ENCODE measurements around the gene HMOX1.

Gene HMOX1

GRCh38 chr22:35378621-35379020 lies 2.3 kb upstream of the HMOX1 start:
- no peaks in the 10 kb centered on the region for H3K9me2 ChIP-seq (replicated peaks; ENCODE audit: control insufficient read depth, low read length)
- no peaks in the 10 kb centered on the region for H3K9me3 ChIP-seq (ENCODE audit: control insufficient read depth, insufficient read depth, low read length)
- H3K4me1 ChIP-seq (ENCODE audit: control insufficient read depth, low read length) = peaks cover 26% of the 10 kb centered on the region
- no peak overlapping the region for H3K4me3 ChIP-seq (ENCODE audit: low read length)
- H3K4me2 ChIP-seq (ENCODE audit: low read length) = no peak overlapping the region
- H3F3A ChIP-seq (ENCODE audit: control insufficient read depth, insufficient read depth) = peaks cover 3% of the 10 kb centered on the region; the same call in 1 of the 2 replicates
- no peaks in the 10 kb centered on the region for H3K36me3 ChIP-seq (ENCODE audit: control insufficient read depth, low read length)
- H3K27ac ChIP-seq (ENCODE audit: low read depth, low read length) = no peak overlapping the region
- no peak for TF ChIP-seq EZH2phosphoT487 (IDR thresholded peaks at IDR 0.05; ENCODE audit: borderline replicate concordance, low read length)
- TF ChIP-seq, protein P1, sequence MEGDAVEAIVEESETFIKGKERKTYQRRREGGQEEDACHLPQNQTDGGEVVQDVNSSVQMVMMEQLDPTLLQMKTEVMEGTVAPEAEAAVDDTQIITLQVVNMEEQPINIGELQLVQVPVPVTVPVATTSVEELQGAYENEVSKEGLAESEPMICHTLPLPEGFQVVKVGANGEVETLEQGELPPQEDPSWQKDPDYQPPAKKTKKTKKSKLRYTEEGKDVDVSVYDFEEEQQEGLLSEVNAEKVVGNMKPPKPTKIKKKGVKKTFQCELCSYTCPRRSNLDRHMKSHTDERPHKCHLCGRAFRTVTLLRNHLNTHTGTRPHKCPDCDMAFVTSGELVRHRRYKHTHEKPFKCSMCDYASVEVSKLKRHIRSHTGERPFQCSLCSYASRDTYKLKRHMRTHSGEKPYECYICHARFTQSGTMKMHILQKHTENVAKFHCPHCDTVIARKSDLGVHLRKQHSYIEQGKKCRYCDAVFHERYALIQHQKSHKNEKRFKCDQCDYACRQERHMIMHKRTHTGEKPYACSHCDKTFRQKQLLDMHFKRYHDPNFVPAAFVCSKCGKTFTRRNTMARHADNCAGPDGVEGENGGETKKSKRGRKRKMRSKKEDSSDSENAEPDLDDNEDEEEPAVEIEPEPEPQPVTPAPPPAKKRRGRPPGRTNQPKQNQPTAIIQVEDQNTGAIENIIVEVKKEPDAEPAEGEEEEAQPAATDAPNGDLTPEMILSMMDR (IDR thresholded peaks at IDR 0.05; ENCODE audit: low read depth, low read length, poor library complexity, severe bottlenecking) = no peak
- peaks cover 30% of the 10 kb centered on the region for H3K27me3 ChIP-seq (ENCODE audit: control insufficient read depth, low read length)
- no peaks in the 10 kb centered on the region for H3K79me2 ChIP-seq (ENCODE audit: control insufficient read depth, low read length)
- no peaks in the 10 kb centered on the region for H4K20me1 ChIP-seq (ENCODE audit: control insufficient read depth, insufficient read depth, low read depth, low read length)

GRCh38 chr22:35379146-35379993 lies 1.5 kb upstream of the HMOX1 start:
- Histone ChIP-seq H3K4me2 (ENCODE audit: low read length) (no peak overlapping the region), H3K9me2 (replicated peaks; ENCODE audit: control insufficient read depth, low read length) (no peaks in the 10 kb centered on the region), H3K4me1 (ENCODE audit: control insufficient read depth, low read length) (peaks cover 26% of the 10 kb centered on the region), H3K4me3 (ENCODE audit: low read length) (no peak overlapping the region), H3F3A (ENCODE audit: control insufficient read depth, insufficient read depth) (peaks cover 3% of the 10 kb centered on the region; the same call in 1 of the 2 replicates), H3K79me2 (ENCODE audit: control insufficient read depth, low read length) (no peaks in the 10 kb centered on the region), H3K27me3 (ENCODE audit: control insufficient read depth, low read length) (peaks cover 34% of the 10 kb centered on the region), H3K27ac (ENCODE audit: low read depth, low read length) (no peak overlapping the region), H3K9me3 (ENCODE audit: control insufficient read depth, insufficient read depth, low read length) (no peaks in the 10 kb centered on the region), H3K36me3 (ENCODE audit: control insufficient read depth, low read length) (no peaks in the 10 kb centered on the region), H4K20me1 (ENCODE audit: control insufficient read depth, insufficient read depth, low read depth, low read length) (no peaks in the 10 kb centered on the region)
- no peak for TF ChIP-seq EZH2phosphoT487 (IDR thresholded peaks at IDR 0.05; ENCODE audit: borderline replicate concordance, low read length)
- TF ChIP-seq, protein P1 (IDR thresholded peaks at IDR 0.05; ENCODE audit: low read depth, low read length, poor library complexity, severe bottlenecking) = no peak

DNA sequence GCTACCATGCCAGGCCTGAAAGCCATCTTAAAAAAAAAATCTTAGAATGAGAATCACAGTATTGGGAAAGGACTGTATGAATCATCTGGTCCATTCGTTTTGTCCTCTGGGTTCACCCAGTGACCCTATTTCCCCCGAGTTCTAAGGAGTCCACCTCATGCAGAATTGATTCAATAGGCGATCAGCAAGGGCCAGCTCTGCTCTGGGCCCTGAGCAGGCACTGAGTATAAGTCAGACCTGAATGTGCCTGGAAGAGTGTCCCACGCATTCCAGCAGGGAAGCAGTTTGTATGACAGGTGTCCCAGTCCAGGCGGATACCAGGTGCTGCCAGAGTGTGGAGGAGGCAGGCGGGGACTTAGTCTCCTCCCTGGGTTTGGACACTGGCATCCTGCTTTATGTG lies 883 bp upstream of the HMOX1 start:
- no peaks in the 10 kb centered on the region for H3K9me3 ChIP-seq (ENCODE audit: control insufficient read depth, insufficient read depth, low read length)
- no peak overlapping the region for H3K4me3 ChIP-seq (ENCODE audit: low read length)
- peaks cover 38% of the 10 kb centered on the region for H3K27me3 ChIP-seq (ENCODE audit: control insufficient read depth, low read length)
- no peaks in the 10 kb centered on the region for H4K20me1 ChIP-seq (ENCODE audit: control insufficient read depth, insufficient read depth, low read depth, low read length)
- H3K36me3 ChIP-seq (ENCODE audit: control insufficient read depth, low read length) = no peaks in the 10 kb centered on the region
- H3K79me2 ChIP-seq (ENCODE audit: control insufficient read depth, low read length) = no peaks in the 10 kb centered on the region
- H3K27ac ChIP-seq (ENCODE audit: low read depth, low read length) = no peak overlapping the region
- no peaks in the 10 kb centered on the region for H3K9me2 ChIP-seq (replicated peaks; ENCODE audit: control insufficient read depth, low read length)
- peaks cover 26% of the 10 kb centered on the region for H3K4me1 ChIP-seq (ENCODE audit: control insufficient read depth, low read length)
- peaks cover 3% of the 10 kb centered on the region; the same call in 1 of the 2 replicates for H3F3A ChIP-seq (ENCODE audit: control insufficient read depth, insufficient read depth)
- TF ChIP-seq, protein P1 (IDR thresholded peaks at IDR 0.05; ENCODE audit: low read depth, low read length, poor library complexity, severe bottlenecking) = no peak
- TF ChIP-seq EZH2phosphoT487 (IDR thresholded peaks at IDR 0.05; ENCODE audit: borderline replicate concordance, low read length) = no peak
- H3K4me2 ChIP-seq (ENCODE audit: low read length) = no peak overlapping the region

Data from DOHH2 (cell line).